Measurements from ENCODE around the gene IGLON5. TPM values are rescaled to one million over a fixed set of nuclear protein-coding genes. Genes with fewer than 3 reads are reported as not detected.
A peak's percentile ranks its signal among the peaks of the same experiment; 100 is the strongest.

IGLON5 gene
- total and polyA plus RNA-seq, 2 donors from 2014 or later, result 0.15 TPM; not detected in 1

GRCh38 chr19:51338563-51339312, 27.3 kb downstream of the IGLON5 start:
- Histone ChIP-seq H3K4me1 (ENCODE audit: control insufficient read depth in 2 of 3, insufficient read depth in 2 of 3, low read depth in 1 of 3, low read length in 3 of 3) (peaks cover 0 to 7% (median 0%) of the 10 kb centered on the region in 3 donors), H3K4me3 (ENCODE audit: low read length in 3 of 3) (peak overlapping the region; percentile 63 to 72 (median 69)), H3K27ac (ENCODE audit: low read depth in 2 of 2, low read length in 2 of 2) (no peak overlapping the region), H3K9me3 (ENCODE audit: control insufficient read depth in 2 of 3, insufficient read depth in 1 of 3, low read length in 3 of 3) (no peaks in the 10 kb centered on the region), H3K9ac (ENCODE audit: low read length in 3 of 3) (peak overlapping the region in 1 of 3 donors; percentile 47), H3K27me3 (ENCODE audit: control insufficient read depth, insufficient read depth, low read length) (no peaks in the 10 kb centered on the region), H3K36me3 (ENCODE audit: control insufficient read depth in 2 of 3, insufficient read depth in 3 of 3, low read length in 3 of 3) (no peaks in the 10 kb centered on the region)
- TF ChIP-seq CTCF (IDR thresholded peaks at IDR 0.05; ENCODE audit: borderline replicate concordance, extremely low read depth, insufficient read depth), result peak; percentile 90
- FAIRE-seq (no peak), DNase-seq (peak; percentile 88 to 93 (median 93))
- intact Hi-C loops (cut with DNase I), result no loop called here

GRCh38 chr19:51339313-51339686, 27.9 kb downstream of the IGLON5 start:
- no peak for TF ChIP-seq CTCF (IDR thresholded peaks at IDR 0.05; ENCODE audit: borderline replicate concordance, extremely low read depth, insufficient read depth)
- H3K4me1 ChIP-seq (ENCODE audit: control insufficient read depth in 2 of 3, insufficient read depth in 2 of 3, low read depth in 1 of 3, low read length in 3 of 3), result peaks cover 0 to 7% (median 0%) of the 10 kb centered on the region in 3 donors
- DNase-seq (no peak), FAIRE-seq (no peak)
- H3K4me3 ChIP-seq (ENCODE audit: low read length in 3 of 3), result peak overlapping the region; percentile 63 to 72 (median 69)
- intact Hi-C loops (cut with DNase I), result no loop called here
- no peaks in the 10 kb centered on the region for H3K36me3 ChIP-seq (ENCODE audit: control insufficient read depth in 2 of 3, insufficient read depth in 3 of 3, low read length in 3 of 3)
- H3K27me3 ChIP-seq (ENCODE audit: control insufficient read depth, insufficient read depth, low read length), result no peaks in the 10 kb centered on the region
- H3K9ac ChIP-seq (ENCODE audit: low read length in 3 of 3), result peak overlapping the region in 1 of 3 donors; percentile 47
- H3K9me3 ChIP-seq (ENCODE audit: control insufficient read depth in 2 of 3, insufficient read depth in 1 of 3, low read length in 3 of 3), result no peaks in the 10 kb centered on the region
- peak overlapping the region in 1 of 2 donors; percentile 37 for H3K27ac ChIP-seq (ENCODE audit: low read depth in 2 of 2, low read length in 2 of 2)

GRCh38 chr19:51339687-51340656, 28.5 kb downstream of the IGLON5 start:
- intact Hi-C loops (cut with DNase I), result no loop called here
- H3K27ac ChIP-seq (ENCODE audit: low read depth in 2 of 2, low read length in 2 of 2), result peak overlapping the region in 1 of 2 donors; percentile 37
- H3K36me3 ChIP-seq (ENCODE audit: control insufficient read depth in 2 of 3, insufficient read depth in 3 of 3, low read length in 3 of 3), result no peaks in the 10 kb centered on the region
- H3K27me3 ChIP-seq (ENCODE audit: control insufficient read depth, insufficient read depth, low read length), result no peaks in the 10 kb centered on the region
- DNase-seq (peak; percentile 97 to 100 (median 99)), FAIRE-seq (no peak)
- TF ChIP-seq CTCF (IDR thresholded peaks at IDR 0.05; ENCODE audit: borderline replicate concordance, extremely low read depth, insufficient read depth), result peak; percentile 26
- H3K9me3 ChIP-seq (ENCODE audit: control insufficient read depth in 2 of 3, insufficient read depth in 1 of 3, low read length in 3 of 3), result no peaks in the 10 kb centered on the region
- no peak overlapping the region for H3K9ac ChIP-seq (ENCODE audit: low read length in 3 of 3)
- H3K4me3 ChIP-seq (ENCODE audit: low read length in 3 of 3), result peak overlapping the region; percentile 63 to 72 (median 69)
- peaks cover 0 to 7% (median 0%) of the 10 kb centered on the region in 3 donors for H3K4me1 ChIP-seq (ENCODE audit: control insufficient read depth in 2 of 3, insufficient read depth in 2 of 3, low read depth in 1 of 3, low read length in 3 of 3)

All from kidney (tissue), 14 donors.